SK-N-MC (cell line): ENCODE measurements around the gene RAMACL.

ENCODE experiments used
- EZH2 ChIP-seq: fragments of 200-600 bp; sonication (generic); IDR thresholded peaks from one replicate; pipeline ENCODE4 v1.6.1; 2017; ENCODE audit warnings: antibody characterized with exemption
- POLR2AphosphoS5 ChIP-seq: IDR thresholded peaks from 2 replicates; pipeline ENCODE4 v1.6.1; 2012; ENCODE audit warnings: mild to moderate bottlenecking, low read depth, low read length, borderline replicate concordance

DNA sequence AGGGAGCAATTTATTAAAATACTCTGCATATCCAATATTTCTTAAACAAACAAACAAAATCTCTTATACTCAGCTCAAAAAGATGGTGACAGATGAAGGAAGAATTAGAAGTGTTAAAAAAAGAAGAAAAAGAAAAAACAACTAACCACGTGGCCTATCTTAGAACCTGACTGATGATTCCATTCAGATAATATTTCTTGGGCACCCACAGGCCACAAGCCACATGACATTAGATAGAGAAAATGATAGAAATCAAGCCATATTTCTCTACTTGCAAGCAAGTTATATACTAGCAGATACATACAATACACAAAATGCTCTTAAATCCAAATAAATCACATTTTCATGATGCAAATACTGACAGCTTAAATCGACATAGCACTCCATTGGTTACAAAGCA lies 14.5 kb upstream of the RAMACL start:
- TF ChIP-seq EZH2, result no peak
- TF ChIP-seq POLR2AphosphoS5, result no peak
